ENCODE measurements around the gene PLPP7. TPM values are rescaled to one million over a fixed set of nuclear protein-coding genes. Genes with fewer than 3 reads are reported as not detected.

PLPP7 gene
- polyA plus RNA-seq, 1 donor from 2014 or later: 0.87 TPM

GRCh38 chr9:131308452-131308851 lies 18.9 kb downstream of the PLPP7 start:
- no peak overlapping the region for H3K9ac ChIP-seq (ENCODE audit: low read length)
- no peak overlapping the region for H3K4me2 ChIP-seq (ENCODE audit: low read length)
- H3K36me3 ChIP-seq (ENCODE audit: insufficient read depth, low read length): no peaks in the 10 kb centered on the region
- no peaks in the 10 kb centered on the region for H3K27me3 ChIP-seq (ENCODE audit: insufficient read depth, low read depth, low read length)
- H3F3A ChIP-seq (ENCODE audit: insufficient read depth, low read length, poor library complexity, severe bottlenecking): no peaks in the 10 kb centered on the region
- TF ChIP-seq MXI1 (conservative IDR thresholded peaks at IDR 0.05; ENCODE audit: poor library complexity, severe bottlenecking): no peak
- TF ChIP-seq REST (IDR thresholded peaks at IDR 0.05; ENCODE audit: borderline replicate concordance): no peak
- no peak for TF ChIP-seq CTCF (IDR thresholded peaks at IDR 0.05; ENCODE audit: poor library complexity, severe bottlenecking)
- TF ChIP-seq RAD21 (conservative IDR thresholded peaks at IDR 0.05): no peak
- TF ChIP-seq SMC3 (conservative IDR thresholded peaks at IDR 0.05; ENCODE audit: poor library complexity): no peak
- no peak for TF ChIP-seq POLR2AphosphoS5 (IDR thresholded peaks at IDR 0.05)
- TF ChIP-seq EZH2 (IDR thresholded peaks at IDR 0.05; ENCODE audit: borderline replicate concordance, insufficient read depth, low read length, poor library complexity, severe bottlenecking): no peak
- TF ChIP-seq TAF1 (IDR thresholded peaks at IDR 0.05; ENCODE audit: low read depth): no peak
- no peak for TF ChIP-seq EP300 (conservative IDR thresholded peaks at IDR 0.05; ENCODE audit: poor library complexity, severe bottlenecking)
- no peaks in the 10 kb centered on the region for H3K79me2 ChIP-seq (replicated peaks; ENCODE audit: insufficient read depth, low read length)
- H3K27ac ChIP-seq (ENCODE audit: low read length): no peak overlapping the region
- H3K9me2 ChIP-seq (ENCODE audit: insufficient read depth, low read length): no peaks in the 10 kb centered on the region
- H2AFZ ChIP-seq (ENCODE audit: low read depth, low read length): no peak overlapping the region
- no peak overlapping the region for H3K4me3 ChIP-seq (ENCODE audit: low read length)
- no peaks in the 10 kb centered on the region for H3K9me3 ChIP-seq (ENCODE audit: low read length)
- H4K20me1 ChIP-seq (ENCODE audit: insufficient read depth): no peaks in the 10 kb centered on the region

- Histone ChIP-seq H3K36me3 (ENCODE audit: insufficient read depth, low read length) (no peaks in the 10 kb centered on the region), H3K9me2 (ENCODE audit: insufficient read depth, low read length) (no peaks in the 10 kb centered on the region), H3K27ac (ENCODE audit: low read length) (no peak overlapping the region), H3K27me3 (ENCODE audit: insufficient read depth, low read depth, low read length) (no peaks in the 10 kb centered on the region), H3K9me3 (ENCODE audit: low read length) (no peaks in the 10 kb centered on the region), H3F3A (ENCODE audit: insufficient read depth, low read length, poor library complexity, severe bottlenecking) (no peaks in the 10 kb centered on the region), H3K4me2 (ENCODE audit: low read length) (no peak overlapping the region), H3K4me3 (ENCODE audit: low read length) (no peak overlapping the region), H2AFZ (ENCODE audit: low read depth, low read length) (no peak overlapping the region), H4K20me1 (ENCODE audit: insufficient read depth) (no peaks in the 10 kb centered on the region), H3K79me2 (replicated peaks; ENCODE audit: insufficient read depth, low read length) (no peaks in the 10 kb centered on the region), H3K9ac (ENCODE audit: low read length) (no peak overlapping the region)
- TF ChIP-seq EZH2 (IDR thresholded peaks at IDR 0.05; ENCODE audit: borderline replicate concordance, insufficient read depth, low read length, poor library complexity, severe bottlenecking): no peak
- TF ChIP-seq POLR2AphosphoS5 (IDR thresholded peaks at IDR 0.05): no peak
- no peak for TF ChIP-seq CTCF (IDR thresholded peaks at IDR 0.05; ENCODE audit: poor library complexity, severe bottlenecking)
- no peak for TF ChIP-seq TAF1 (IDR thresholded peaks at IDR 0.05; ENCODE audit: low read depth)
- TF ChIP-seq MXI1 (conservative IDR thresholded peaks at IDR 0.05; ENCODE audit: poor library complexity, severe bottlenecking): no peak
- no peak for TF ChIP-seq RAD21 (conservative IDR thresholded peaks at IDR 0.05)
- TF ChIP-seq EP300 (conservative IDR thresholded peaks at IDR 0.05; ENCODE audit: poor library complexity, severe bottlenecking): no peak
- TF ChIP-seq REST (IDR thresholded peaks at IDR 0.05; ENCODE audit: borderline replicate concordance): no peak
- no peak for TF ChIP-seq SMC3 (conservative IDR thresholded peaks at IDR 0.05; ENCODE audit: poor library complexity)
Measured at GRCh38 chr9:131308906-131309529, 19.5 kb downstream of the PLPP7 start.
